H9 (cell line): Measurements from ENCODE around the gene SMIM1. TPM values are rescaled to one million over a fixed set of nuclear protein-coding genes. Genes with fewer than 3 reads are reported as not detected.

ENCODE experiments used
- DNase-seq: peaks from one replicate; pipeline ENCODE4 v3.0.0-alpha.2; 2017
- H2AFZ ChIP-seq: one replicate; pipeline ENCODE4 v1.6.1; 2013; ENCODE audit warnings: mild to moderate bottlenecking, low read length, control low read depth, moderate library complexity
- H2AK5ac ChIP-seq: 2 replicates; pipeline ENCODE4 v1.6.1; 2013; ENCODE audit warnings: low read length, control low read depth, mixed read lengths; ENCODE audit not compliant: insufficient read length
- H2BK120ac ChIP-seq: one replicate; pipeline ENCODE4 v1.6.1; 2013; ENCODE audit warnings: low read depth, mild to moderate bottlenecking, low read length, control low read depth, inconsistent platforms; ENCODE audit not compliant: poor library complexity, severe bottlenecking
- H2BK12ac ChIP-seq: 2 replicates; pipeline ENCODE4 v1.6.1; 2013; ENCODE audit warnings: low read length, control low read depth, mixed read lengths, low read depth; ENCODE audit not compliant: insufficient read length
- H2BK15ac ChIP-seq: 2 replicates; pipeline ENCODE4 v1.6.1; 2013; ENCODE audit warnings: low read depth, low read length, control low read depth
- H2BK20ac ChIP-seq: one replicate; pipeline ENCODE4 v1.6.1; 2013; ENCODE audit warnings: low read depth, mild to moderate bottlenecking, low read length, control low read depth, inconsistent platforms; ENCODE audit not compliant: poor library complexity, severe bottlenecking
- H2BK5ac ChIP-seq: 2 replicates; pipeline ENCODE4 v1.6.1; 2013; ENCODE audit warnings: low read length, control low read depth, mixed read lengths; ENCODE audit not compliant: insufficient read length
- H3K14ac ChIP-seq: 2 replicates; pipeline ENCODE4 v1.6.1; 2013; ENCODE audit warnings: low read length, control low read depth; ENCODE audit not compliant: insufficient read depth
- H3K18ac ChIP-seq: 2 replicates; pipeline ENCODE4 v1.6.1; 2013; ENCODE audit warnings: low read depth, mild to moderate bottlenecking, mixed read lengths, low read length, control low read depth; ENCODE audit not compliant: insufficient read length
- H3K23ac ChIP-seq: 2 replicates; pipeline ENCODE4 v1.6.1; 2013; ENCODE audit warnings: low read length, control low read depth, mixed read lengths, low read depth; ENCODE audit not compliant: insufficient read length
- H3K23me2 ChIP-seq: 2 replicates; pipeline ENCODE4 v1.6.1; 2013; ENCODE audit warnings: low read depth, mild to moderate bottlenecking, mixed read lengths, low read length, control low read depth; ENCODE audit not compliant: insufficient read length, poor library complexity, severe bottlenecking
- H3K27ac ChIP-seq: 2 replicates; pipeline ENCODE4 v1.5.1; 2013; ENCODE audit warnings: low read length, control low read depth, mixed read lengths, low read depth; ENCODE audit not compliant: insufficient read length
- H3K27me3 ChIP-seq: 2 replicates; pipeline ENCODE4 v1.6.1; 2013; ENCODE audit warnings: low read length, control low read depth, inconsistent platforms; ENCODE audit not compliant: insufficient read depth
- H3K4ac ChIP-seq: 2 replicates; pipeline ENCODE4 v1.6.1; 2013; ENCODE audit warnings: low read depth, mild to moderate bottlenecking, control low read depth, inconsistent platforms, low read length, moderate library complexity
- H3K4me1 ChIP-seq: 2 replicates; pipeline ENCODE4 v1.6.1; 2013; ENCODE audit warnings: low read length, control low read depth, inconsistent platforms; ENCODE audit not compliant: insufficient read depth
- H3K4me2 ChIP-seq: 2 replicates; pipeline ENCODE4 v1.6.1; 2013; ENCODE audit warnings: low read length, control low read depth, mixed read lengths; ENCODE audit not compliant: insufficient read length, insufficient read depth
- H3K56ac ChIP-seq: 2 replicates; pipeline ENCODE4 v1.6.1; 2013; ENCODE audit warnings: low read depth, mild to moderate bottlenecking, mixed read lengths, low read length, control low read depth; ENCODE audit not compliant: insufficient read length
- H3K79me1 ChIP-seq: 2 replicates; pipeline ENCODE4 v1.6.1; 2013; ENCODE audit warnings: low read depth, mild to moderate bottlenecking, moderate library complexity, low read length, control low read depth, inconsistent platforms; ENCODE audit not compliant: insufficient read depth, poor library complexity, severe bottlenecking
- H3K79me2 ChIP-seq: 2 replicates; pipeline ENCODE4 v1.6.1; 2013; ENCODE audit warnings: low read length, control low read depth, inconsistent platforms; ENCODE audit not compliant: insufficient read depth
- H3K9ac ChIP-seq: 2 replicates; pipeline ENCODE4 v1.6.1; 2013; ENCODE audit warnings: low read length, control low read depth, mixed read lengths; ENCODE audit not compliant: insufficient read length; ENCODE audit errors: extremely low read depth
- H3K9me3 ChIP-seq: one replicate; pipeline ENCODE4 v1.6.1; 2013; ENCODE audit warnings: low read depth, low read length, inconsistent platforms; ENCODE audit not compliant: control insufficient read depth
- H3T11ph ChIP-seq: one replicate; pipeline ENCODE4 v1.6.1; 2013; ENCODE audit warnings: mild to moderate bottlenecking, low read length, control low read depth, inconsistent platforms
- H4K20me1 ChIP-seq: one replicate; pipeline ENCODE4 v1.6.1; 2013; ENCODE audit not compliant: control insufficient read depth, insufficient read length, insufficient read depth
- H4K5ac ChIP-seq: 2 replicates; pipeline ENCODE4 v1.6.1; 2013; ENCODE audit warnings: low read depth, mild to moderate bottlenecking, mixed read lengths, low read length, control low read depth; ENCODE audit not compliant: insufficient read length
- H4K8ac ChIP-seq: replicated peaks from 2 replicates; pipeline ENCODE4 v1.6.1; 2013; ENCODE audit warnings: low read length, control low read depth, mixed read lengths, low read depth; ENCODE audit not compliant: insufficient read length
- H4K91ac ChIP-seq: 2 replicates; pipeline ENCODE4 v1.6.1; 2013; ENCODE audit warnings: low read depth, mild to moderate bottlenecking, moderate library complexity, mixed read lengths, low read length, control low read depth; ENCODE audit not compliant: insufficient read length
- H3K27ac Mint-ChIP-seq, 3 experiments: 2 replicates in 2 of 3; 3 replicates in 1 of 3; pipeline ENCODE4 v1.8.0; 2020 to 2021; ENCODE audit warnings: mixed read lengths in 3 of 3, mild to moderate bottlenecking in 1 of 3, moderate library complexity in 1 of 3
- H3K27me3 Mint-ChIP-seq: 2 replicates; pipeline ENCODE4 v1.8.0; 2021; ENCODE audit warnings: low read depth, mild to moderate bottlenecking, moderate library complexity, mixed read lengths
- H3K36me3 Mint-ChIP-seq, 3 experiments: 2 replicates in 2 of 3; 3 replicates in 1 of 3; pipeline ENCODE4 v1.8.0; 2020 to 2021; ENCODE audit warnings: low read depth in 3 of 3, mixed read lengths in 3 of 3; ENCODE audit not compliant: insufficient read depth in 1 of 3
- H3K4me1 Mint-ChIP-seq, 2 experiments: 2 replicates each; pipeline ENCODE4 v1.8.0; 2020; ENCODE audit warnings: mixed read lengths in 2 of 2
- H3K4me3 Mint-ChIP-seq, 2 experiments: 2 replicates in 1 of 2; 3 replicates in 1 of 2; pipeline ENCODE4 v1.8.0; 2020 to 2021; ENCODE audit warnings: mild to moderate bottlenecking in 2 of 2, mixed read lengths in 2 of 2, moderate library complexity in 1 of 2
- H3K9me3 Mint-ChIP-seq, 2 experiments: 2 replicates in 1 of 2; 3 replicates in 1 of 2; pipeline ENCODE4 v1.8.0; 2020; ENCODE audit warnings: mild to moderate bottlenecking in 2 of 2, mixed read lengths in 2 of 2, moderate library complexity in 1 of 2
- WGBS: extraction: QIAGEN DNeasy Blood & Tissue Kit; methylation state at CpG from one replicate; pipeline ENCODE4 v1.1.7; 2013; ENCODE audit warnings: missing lambda C conversion rate, low lambda C conversion rate, mixed read lengths; ENCODE audit not compliant: insufficient read length; ENCODE audit errors: extremely low coverage; 5-methylcytosine and 5-hydroxymethylcytosine counted together
- total RNA-seq: library from RNA; stranded (reverse); gene quantifications from 2 replicates; pipeline ENCODE4 v1.2.1, GENCODE V29; 2021
- TF ChIP-seq, protein P1 (sequence below): fragments of 200-600 bp; sonication (generic); conservative IDR thresholded peaks from 3 replicates; pipeline ENCODE4 v1.8.0; 2021; ENCODE audit warnings: antibody characterized with exemption, mild to moderate bottlenecking

Gene SMIM1
- total RNA-seq, 1 experiment from 2014 or later, result 5.3 TPM

DNA sequence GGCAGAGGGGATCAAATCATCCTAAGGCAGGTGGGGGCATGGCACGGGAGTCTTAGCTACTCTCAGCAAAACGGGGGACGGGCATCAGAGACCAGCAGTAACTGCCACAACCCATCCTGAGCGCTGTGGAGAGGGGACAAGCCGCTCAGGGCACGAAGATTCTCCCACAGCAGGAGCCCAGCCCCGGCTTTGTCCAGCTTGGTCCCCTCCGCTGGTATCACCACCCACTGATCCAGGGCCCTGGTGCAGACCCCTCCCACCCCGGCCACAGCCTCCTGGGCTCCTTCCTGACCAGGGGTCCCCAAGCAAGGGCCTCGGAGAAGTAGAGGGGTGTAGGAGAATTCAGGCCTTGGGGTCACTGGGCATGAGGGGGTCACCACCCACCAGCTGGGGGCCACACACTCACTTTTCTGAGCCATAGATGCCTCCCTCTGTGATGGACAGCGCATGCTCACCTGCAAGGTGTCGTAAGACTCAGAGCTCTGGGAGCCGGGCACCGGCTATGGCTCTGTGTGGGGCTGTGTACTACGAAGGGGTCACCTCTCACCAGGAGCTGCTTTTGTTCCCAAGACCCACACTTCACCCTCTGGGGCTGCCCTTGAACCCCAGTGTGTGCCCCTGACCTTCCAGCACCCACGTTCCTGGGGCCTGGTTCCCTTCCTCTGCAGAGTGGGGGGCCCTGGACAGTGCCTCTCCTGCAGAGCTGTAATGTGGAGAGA, 2.3 kb upstream of the SMIM1 start:
- WGBS, result no CpG with 5 or more reads among the region's 16 CpGs
- Histone ChIP-seq H3K14ac (no peak overlapping the region; the same call in 1 of the 2 replicates), H3K27ac (no peak overlapping the region)

More for the DNA sequence above, 2.3 kb upstream of the SMIM1 start:
- Mint-ChIP-seq H3K27ac (no peak overlapping the region), H3K27me3 (peaks cover 39% of the 10 kb centered on the region), H3K36me3 (peaks cover 2 to 24% (median 11%) of the 10 kb centered on the region in 3 experiments; a peak in 6 of 7 replicates), H3K4me1 (peaks cover 12 to 20% of the 10 kb centered on the region in 2 experiments; a peak in 3 of 4 replicates), H3K9me3 (peaks cover 16 to 33% of the 10 kb centered on the region in 2 experiments), H3K4me3 (peak overlapping the region in 1 of 2 experiments; percentile 7; a peak in 2 of 5 replicates)
- Histone ChIP-seq H3K4ac (no peak overlapping the region), H4K20me1 (no peaks in the 10 kb centered on the region), H3K23ac (no peak overlapping the region), H4K5ac (no peak overlapping the region), H3K4me1 (no peaks in the 10 kb centered on the region; the same call in 1 of the 2 replicates), H3T11ph (no peak overlapping the region), H2BK15ac (no peak overlapping the region), H3K79me1 (no peaks in the 10 kb centered on the region), H4K8ac (no peak overlapping the region), H3K23me2 (peaks cover 11% of the 10 kb centered on the region), H3K79me2 (no peaks in the 10 kb centered on the region), H2BK120ac (no peak overlapping the region), H2BK12ac (no peak overlapping the region), H3K18ac (no peak overlapping the region), H3K9ac (no peak overlapping the region), H3K56ac (no peak overlapping the region), H2BK5ac (no peak overlapping the region), H3K9me3 (no peaks in the 10 kb centered on the region), H2AFZ (no peak overlapping the region), H2BK20ac (no peak overlapping the region), H3K27me3 (no peaks in the 10 kb centered on the region), H4K91ac (no peak overlapping the region), H3K4me2 (no peak overlapping the region), H2AK5ac (no peak overlapping the region)
- DNase-seq, result no peak
- TF ChIP-seq, protein P1, sequence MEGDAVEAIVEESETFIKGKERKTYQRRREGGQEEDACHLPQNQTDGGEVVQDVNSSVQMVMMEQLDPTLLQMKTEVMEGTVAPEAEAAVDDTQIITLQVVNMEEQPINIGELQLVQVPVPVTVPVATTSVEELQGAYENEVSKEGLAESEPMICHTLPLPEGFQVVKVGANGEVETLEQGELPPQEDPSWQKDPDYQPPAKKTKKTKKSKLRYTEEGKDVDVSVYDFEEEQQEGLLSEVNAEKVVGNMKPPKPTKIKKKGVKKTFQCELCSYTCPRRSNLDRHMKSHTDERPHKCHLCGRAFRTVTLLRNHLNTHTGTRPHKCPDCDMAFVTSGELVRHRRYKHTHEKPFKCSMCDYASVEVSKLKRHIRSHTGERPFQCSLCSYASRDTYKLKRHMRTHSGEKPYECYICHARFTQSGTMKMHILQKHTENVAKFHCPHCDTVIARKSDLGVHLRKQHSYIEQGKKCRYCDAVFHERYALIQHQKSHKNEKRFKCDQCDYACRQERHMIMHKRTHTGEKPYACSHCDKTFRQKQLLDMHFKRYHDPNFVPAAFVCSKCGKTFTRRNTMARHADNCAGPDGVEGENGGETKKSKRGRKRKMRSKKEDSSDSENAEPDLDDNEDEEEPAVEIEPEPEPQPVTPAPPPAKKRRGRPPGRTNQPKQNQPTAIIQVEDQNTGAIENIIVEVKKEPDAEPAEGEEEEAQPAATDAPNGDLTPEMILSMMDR, result no peak
